ENCODE data around the gene MGST2. TPM values are rescaled to one million over a fixed set of nuclear protein-coding genes. Genes with fewer than 3 reads are reported as not detected.

The MGST2 gene
- total and polyA plus RNA-seq, 4 donors, result 51.7 to 171 (median 60.1) TPM

DNA sequence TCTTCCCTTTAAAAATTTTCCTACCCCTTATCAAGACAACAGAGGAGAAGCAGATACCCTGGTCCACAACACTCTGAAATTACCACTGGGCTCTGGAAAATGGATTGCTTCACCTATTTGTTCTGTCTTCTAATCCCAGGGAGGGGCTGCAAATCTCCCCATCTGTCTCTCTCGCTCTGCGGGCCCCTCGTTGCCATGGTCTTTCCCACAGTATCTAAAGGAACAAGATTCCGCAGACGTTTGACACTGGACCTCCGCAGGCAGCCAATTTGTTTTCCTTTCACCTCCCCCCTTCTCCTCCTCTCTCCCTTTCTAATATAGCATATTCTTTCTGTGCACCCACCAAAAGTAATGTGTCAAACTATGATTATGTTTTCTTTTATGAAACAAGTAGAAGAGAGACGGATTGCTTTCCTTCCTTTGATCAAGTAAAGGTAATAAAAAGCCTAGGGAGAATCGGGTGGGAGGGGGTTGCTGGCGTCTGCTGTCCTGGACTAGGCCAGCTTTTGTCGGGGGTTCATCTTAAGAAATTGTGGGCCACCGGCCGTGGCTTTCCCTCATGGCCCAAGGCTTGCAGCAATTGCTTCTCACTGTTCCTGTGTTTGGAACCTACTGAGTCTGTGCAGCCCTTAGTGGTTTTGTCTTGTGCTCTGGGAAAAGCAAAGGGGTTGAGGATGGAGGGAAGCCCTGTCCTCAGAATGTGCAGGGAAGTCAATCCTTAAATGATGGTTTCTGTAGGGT lies 81.0 kb downstream of the MGST2 start:
- no peak overlapping the region for H3K27ac ChIP-seq (ENCODE audit: low read depth in 1 of 2, low read length in 1 of 2)
- no peak for ATAC-seq (ENCODE audit: insufficient read depth, low FRiP score)
- H3K4me1 ChIP-seq (ENCODE audit: control insufficient read depth in 5 of 5, insufficient read depth in 5 of 5, low read length in 5 of 5), result peaks cover 5 to 22% (median 10%) of the 10 kb centered on the region in 5 donors
- H3K27me3 ChIP-seq (ENCODE audit: control insufficient read depth in 3 of 3, insufficient read depth in 3 of 3, low read length in 2 of 3), result no peaks in the 10 kb centered on the region
- 66 to 74% methylated on average over 12 of the region's 12 CpGs for WGBS, 2 donors
- no peak for TF ChIP-seq CTCF (IDR thresholded peaks at IDR 0.05; ENCODE audit: control extremely low read depth, extremely low read depth)
- H3K9ac ChIP-seq (ENCODE audit: insufficient read depth in 1 of 2, low read length in 2 of 2), result peak overlapping the region in 1 of 2 donors; percentile 32
- H3K9me3 ChIP-seq (ENCODE audit: control insufficient read depth in 4 of 4, insufficient read depth in 3 of 4, low read length in 3 of 4), result no peaks in the 10 kb centered on the region
- DNase-seq, result peak; percentile 42 to 61 (median 59)
- no peak overlapping the region for H3K4me3 ChIP-seq
- no peaks in the 10 kb centered on the region for H3K36me3 ChIP-seq (ENCODE audit: control insufficient read depth in 4 of 4, insufficient read depth in 4 of 4, low read length in 4 of 4)

DNA sequence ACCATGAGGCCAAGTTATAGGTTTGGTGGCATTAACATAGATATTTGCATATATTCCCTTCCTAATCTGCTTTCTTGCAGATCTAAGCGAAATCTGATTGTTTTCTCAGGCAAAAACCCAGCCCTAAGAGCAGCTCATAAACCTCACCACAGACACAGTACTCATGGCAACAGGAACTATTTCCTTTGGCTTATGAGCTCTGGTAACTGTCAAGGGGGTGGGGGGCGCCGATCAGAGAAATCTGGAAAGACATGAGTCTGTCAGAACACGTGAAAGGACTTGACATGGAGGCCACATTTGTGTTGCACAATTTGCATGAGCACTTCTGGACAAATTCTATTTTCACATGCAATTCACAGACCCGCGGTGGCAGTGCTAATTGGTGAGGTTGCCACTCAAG lies 83.7 kb downstream of the MGST2 start:
- Histone ChIP-seq H3K9me3 (ENCODE audit: control insufficient read depth in 4 of 4, insufficient read depth in 3 of 4, low read length in 3 of 4) (no peaks in the 10 kb centered on the region), H3K36me3 (ENCODE audit: control insufficient read depth in 4 of 4, insufficient read depth in 4 of 4, low read length in 4 of 4) (no peaks in the 10 kb centered on the region), H3K27me3 (ENCODE audit: control insufficient read depth in 3 of 3, insufficient read depth in 3 of 3, low read length in 2 of 3) (no peaks in the 10 kb centered on the region), H3K27ac (ENCODE audit: low read depth in 1 of 2, low read length in 1 of 2) (no peak overlapping the region), H3K4me3 (no peak overlapping the region), H3K9ac (ENCODE audit: insufficient read depth in 1 of 2, low read length in 2 of 2) (no peak overlapping the region), H3K4me1 (ENCODE audit: control insufficient read depth in 5 of 5, insufficient read depth in 5 of 5, low read length in 5 of 5) (peaks cover 1 to 19% (median 8%) of the 10 kb centered on the region in 5 donors)
- ATAC-seq (ENCODE audit: insufficient read depth, low FRiP score) (no peak), DNase-seq (no peak)
- 49 to 74% methylated on average over 6 of the region's 6 CpGs for WGBS, 2 donors
- TF ChIP-seq CTCF (IDR thresholded peaks at IDR 0.05; ENCODE audit: control extremely low read depth, extremely low read depth), result no peak

- peaks cover 1 to 18% (median 8%) of the 10 kb centered on the region in 5 donors for H3K4me1 ChIP-seq (ENCODE audit: control insufficient read depth in 5 of 5, insufficient read depth in 5 of 5, low read length in 5 of 5)
- H3K36me3 ChIP-seq (ENCODE audit: control insufficient read depth in 4 of 4, insufficient read depth in 4 of 4, low read length in 4 of 4), result no peaks in the 10 kb centered on the region
- no peak for ATAC-seq (ENCODE audit: insufficient read depth, low FRiP score)
- no peak overlapping the region for H3K27ac ChIP-seq (ENCODE audit: low read depth in 1 of 2, low read length in 1 of 2)
- no peaks in the 10 kb centered on the region for H3K27me3 ChIP-seq (ENCODE audit: control insufficient read depth in 3 of 3, insufficient read depth in 3 of 3, low read length in 2 of 3)
- no peak overlapping the region for H3K9ac ChIP-seq (ENCODE audit: insufficient read depth in 1 of 2, low read length in 2 of 2)
- 97 to 98% methylated on average over 4 of the region's 4 CpGs for WGBS, 2 donors
- no peaks in the 10 kb centered on the region for H3K9me3 ChIP-seq (ENCODE audit: control insufficient read depth in 4 of 4, insufficient read depth in 3 of 4, low read length in 3 of 4)
- H3K4me3 ChIP-seq, result no peak overlapping the region
- no peak for TF ChIP-seq CTCF (IDR thresholded peaks at IDR 0.05; ENCODE audit: control extremely low read depth, extremely low read depth)
- no peak for DNase-seq
These were observed 84.3 kb downstream of the MGST2 start for GRCh38 chr4:139749835-139750498.

Data from lung (tissue), 12 donors.